ENCODE measurements around the gene KRTAP10-8.
A peak's percentile ranks its signal among the peaks of the same experiment; 100 is the strongest.
"Not testable (repeated sequence)": the region's sequence is repeated elsewhere in the genome, so short reads cannot be mapped to it uniquely, and the experiment has no call there.

Gene KRTAP10-8

GRCh38 chr21:44600118-44600978 is 11.5 kb upstream of the KRTAP10-8 start, which contains the start of gene KRTAP10-7:
Gene KRTAP10-7 (plus strand): TSS chr21:44600597. CDS start chr21:44600622, 25 bp downstream.
- not testable (repeated sequence) for DNase-seq

DNA sequence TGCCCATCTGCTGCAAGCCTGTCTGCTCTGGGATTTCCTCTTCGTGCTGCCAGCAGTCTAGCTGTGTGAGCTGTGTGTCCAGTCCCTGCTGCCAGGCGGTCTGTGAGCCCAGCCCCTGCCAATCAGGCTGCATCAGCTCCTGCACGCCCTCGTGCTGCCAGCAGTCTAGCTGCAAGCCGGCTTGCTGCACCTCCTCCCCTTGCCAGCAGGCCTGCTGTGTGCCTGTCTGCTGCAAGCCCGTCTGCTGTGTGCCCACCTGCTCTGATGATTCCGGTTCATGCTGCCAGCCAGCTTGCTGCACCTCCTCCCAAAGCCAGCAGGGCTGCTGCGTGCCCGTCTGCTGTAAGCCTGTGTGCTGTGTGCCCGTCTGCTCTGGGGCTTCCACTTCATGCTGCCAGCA is 10.8 kb upstream of the KRTAP10-8 start:
- not testable (repeated sequence) for DNase-seq

GRCh38 chr21:44601596-44602462 is 10.1 kb upstream of the KRTAP10-8 start:
- peak; percentile 15 for DNase-seq

- DNase-seq, result no peak
Observed at GRCh38 chr21:44602463-44602850, 9.4 kb upstream of the KRTAP10-8 start.

DNA sequence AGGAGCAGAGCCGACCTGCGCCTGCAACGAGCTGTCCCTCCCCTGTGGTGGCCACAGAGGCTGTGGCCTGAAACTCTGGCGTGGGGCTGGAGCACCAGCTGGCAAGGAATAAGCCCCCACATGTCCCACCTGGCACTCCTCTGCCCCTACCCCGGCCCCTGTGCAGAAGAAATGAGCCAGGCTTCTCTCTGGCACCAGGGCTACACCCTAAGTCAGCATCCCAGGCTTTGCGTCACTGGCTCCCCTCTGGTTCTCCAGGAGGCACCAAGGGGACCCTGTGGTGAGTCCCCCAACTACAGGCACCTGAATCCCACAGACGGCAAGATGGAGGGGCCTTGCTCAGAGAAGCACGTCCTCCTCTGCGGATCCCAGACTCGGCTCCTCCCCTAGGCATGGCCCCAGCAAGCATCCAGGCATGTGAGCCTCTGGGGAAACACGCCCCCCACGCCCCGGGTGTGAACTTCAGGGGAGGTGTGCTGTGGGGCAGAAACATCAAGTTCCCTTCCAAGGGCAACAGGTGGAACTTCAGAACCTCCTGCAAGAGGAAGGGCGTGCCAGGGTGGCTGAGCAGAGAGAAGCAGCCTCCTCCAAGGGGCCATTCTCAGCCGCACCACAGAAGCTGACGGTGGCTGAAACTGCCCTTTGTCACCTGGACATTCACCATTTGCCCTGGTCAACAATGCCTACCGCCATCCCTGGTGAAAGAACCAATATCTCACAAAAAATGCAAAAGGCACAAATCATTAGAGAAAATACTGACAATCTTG is 8.6 kb upstream of the KRTAP10-8 start:
- no peak for DNase-seq

DNA sequence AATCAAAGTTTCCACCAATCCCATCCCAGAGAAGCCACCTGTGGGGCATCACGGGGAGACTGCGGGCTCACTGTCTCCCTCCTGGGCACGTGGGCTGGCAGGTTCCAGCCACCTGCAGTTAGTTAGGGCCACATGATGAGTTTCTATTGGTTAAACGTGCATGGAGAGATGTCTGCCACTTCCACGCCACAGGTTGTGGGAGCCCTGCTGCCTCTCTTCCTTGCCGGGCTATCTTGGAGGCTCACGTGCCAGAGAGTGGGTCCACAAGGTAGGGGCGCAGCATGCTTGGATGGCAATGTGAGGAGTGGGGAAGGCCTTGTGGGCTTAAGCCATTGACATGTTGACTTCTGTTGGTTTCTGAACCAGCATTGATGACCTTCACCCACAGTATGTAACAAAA is 8.0 kb upstream of the KRTAP10-8 start:
- DNase-seq, result no peak

DNA sequence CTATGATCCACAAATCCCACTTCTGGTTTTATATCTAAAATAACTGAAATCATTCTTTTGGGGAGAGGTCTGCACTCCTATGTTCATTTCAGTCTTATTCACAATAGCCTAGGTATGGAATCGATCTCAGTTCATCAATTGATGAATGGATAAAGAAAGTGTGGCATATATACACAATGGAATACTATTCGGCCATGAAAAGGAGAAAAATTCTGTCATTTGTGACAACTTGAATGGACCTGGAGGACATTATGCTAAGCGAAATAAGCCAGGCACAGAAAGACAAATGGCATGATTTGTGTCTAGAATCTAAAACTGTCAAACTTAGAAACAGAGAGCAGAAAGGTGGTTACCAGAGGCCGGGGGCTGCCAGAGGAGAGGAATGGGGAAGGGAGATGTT is 5.4 kb upstream of the KRTAP10-8 start:
- DNase-seq, result no peak

- no peak for DNase-seq
Observed at GRCh38 chr21:44609193-44609592, 2.7 kb upstream of the KRTAP10-8 start.

DNA sequence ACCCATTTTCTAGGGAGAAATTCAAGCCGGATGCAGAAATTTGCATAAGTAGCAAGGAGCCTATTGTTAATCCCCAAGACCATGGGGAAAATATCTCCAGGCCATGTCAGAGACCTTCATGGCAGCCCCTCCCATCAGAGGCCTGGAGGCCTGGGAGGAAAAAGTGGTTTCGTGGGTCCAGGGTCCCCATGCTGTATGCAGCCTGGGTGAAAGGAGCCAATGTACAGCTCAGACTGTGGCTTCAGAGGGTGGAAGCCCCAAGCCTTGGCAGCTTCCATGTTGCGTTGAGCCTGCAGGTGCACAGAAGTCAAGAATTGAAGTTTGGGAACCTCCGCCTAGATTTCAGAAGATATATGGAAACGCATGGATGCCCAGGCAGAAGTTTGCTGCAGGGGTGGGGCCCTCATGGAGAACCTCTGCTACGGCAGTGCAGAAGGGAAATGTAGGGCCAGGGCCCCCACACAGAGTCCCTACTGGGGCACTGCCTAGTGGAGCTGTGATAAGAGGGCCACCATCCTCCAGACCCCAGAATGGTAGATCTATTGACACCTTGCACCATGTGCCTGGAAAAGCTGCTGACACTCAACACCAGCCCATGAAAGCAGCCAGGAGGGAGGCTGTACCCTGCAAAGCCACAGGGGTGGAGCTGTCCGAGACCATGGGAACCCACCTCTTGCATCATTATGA is 1.6 kb upstream of the KRTAP10-8 start:
- not testable (repeated sequence) for DNase-seq

- DNase-seq, result no peak
Observed at GRCh38 chr21:44611551-44611950, 328 bp upstream of the KRTAP10-8 start.

- no peak for DNase-seq
Observed at GRCh38 chr21:44612669-44613229, 870 bp downstream of the KRTAP10-8 start.

GRCh38 chr21:44613386-44614155 is 1.7 kb downstream of the KRTAP10-8 start:
- no peak for DNase-seq

- no peak for DNase-seq
Observed at GRCh38 chr21:44614161-44614631, 2.3 kb downstream of the KRTAP10-8 start.

DNA sequence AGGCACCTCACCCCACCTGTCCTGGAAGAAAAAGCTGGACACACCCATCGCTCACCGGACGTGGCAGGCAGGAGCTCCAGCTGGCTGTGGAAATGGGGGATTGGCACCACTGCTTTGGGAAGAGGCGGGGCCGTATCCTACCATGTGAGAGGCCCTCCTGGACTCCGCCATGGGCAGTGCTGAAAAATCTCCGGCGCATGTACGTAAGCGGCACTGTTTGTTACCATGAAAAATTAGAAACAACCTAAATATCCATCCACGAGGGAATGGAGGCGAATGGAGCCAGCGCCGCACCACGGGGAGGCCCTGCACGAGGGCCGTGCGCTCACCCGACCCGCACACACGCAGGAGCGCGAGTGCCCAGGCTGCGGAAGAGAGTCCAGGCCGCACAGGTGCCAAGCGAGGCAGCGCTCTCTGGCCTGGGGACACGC is 3.1 kb downstream of the KRTAP10-8 start:
- no peak for DNase-seq

DNA sequence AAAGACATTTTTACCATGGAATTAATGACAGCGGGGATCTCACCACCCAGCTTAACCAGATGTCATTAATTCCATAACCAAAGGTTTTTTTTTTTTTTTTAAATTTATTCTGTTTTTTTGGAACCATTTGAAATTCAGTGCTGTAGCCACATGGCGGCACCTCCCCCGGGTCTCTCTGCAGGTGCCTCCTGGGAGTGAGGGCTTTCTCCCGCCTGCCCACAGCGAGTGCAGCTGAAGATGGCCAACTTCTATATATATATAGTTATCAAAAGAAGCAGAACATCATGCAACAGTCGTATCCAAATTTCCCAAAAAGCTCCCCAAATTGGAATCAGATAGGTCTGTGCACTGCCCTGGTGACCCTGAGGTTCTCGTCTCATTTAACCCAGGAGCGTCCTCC is 3.6 kb downstream of the KRTAP10-8 start:
- DNase-seq, result no peak

GRCh38 chr21:44615911-44616590 is 4.2 kb downstream of the KRTAP10-8 start:
- peak; percentile 80 for DNase-seq

- DNase-seq, result no peak
Observed at GRCh38 chr21:44616591-44616926, 4.7 kb downstream of the KRTAP10-8 start.

- DNase-seq, result peak; percentile 4
Observed at GRCh38 chr21:44617071-44617501, 5.2 kb downstream of the KRTAP10-8 start.

DNA sequence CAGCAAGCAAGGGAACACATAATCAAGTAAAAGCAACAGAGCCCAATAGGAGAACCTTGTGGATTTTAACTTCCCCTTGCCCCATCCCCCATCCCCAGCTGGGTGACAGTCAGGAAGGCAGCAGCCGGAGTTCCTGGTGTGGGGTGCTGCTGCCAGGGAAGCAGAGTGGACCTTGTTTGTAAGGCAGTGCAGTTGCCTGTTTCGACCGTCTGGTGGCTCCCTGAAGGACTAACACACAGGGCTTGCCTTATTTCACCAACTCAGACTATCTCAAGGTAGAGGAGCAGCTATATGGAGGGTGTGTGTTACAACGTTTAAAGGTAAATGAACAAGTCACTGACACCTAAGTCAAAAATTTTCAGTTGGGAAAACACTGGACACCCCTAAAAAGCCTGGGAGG is 6.6 kb downstream of the KRTAP10-8 start:
- DNase-seq, result no peak

- no peak for DNase-seq
Observed at GRCh38 chr21:44618909-44619308, 7.0 kb downstream of the KRTAP10-8 start.

Data from NCI-H2171 (cell line).